Measurements from ENCODE around the gene POLR2I. TPM values are rescaled to one million over a fixed set of nuclear protein-coding genes. Genes with fewer than 3 reads are reported as not detected.

POLR2I gene
- total RNA-seq, 1 experiment from 2014 or later = 165 TPM

- TF ChIP-seq ATF2 (CRISPR knock-in tag; IDR thresholded peaks at IDR 0.05; ENCODE audit: borderline replicate concordance, low read depth) (no peak), ZNF425 (CRISPR knock-in tag; conservative IDR thresholded peaks at IDR 0.05) (no peak), ZSCAN18 (CRISPR knock-in tag; IDR thresholded peaks at IDR 0.05) (no peak)
Measured at GRCh38 chr19:36100476-36100875, 14.2 kb downstream of the POLR2I start (continued).

- peaks cover 34% of the 10 kb centered on the region for H3K36me3 Mint-ChIP-seq
- no peak for ATAC-seq
- no peak for DNase-seq (ENCODE audit: low spot score)
- no peaks in the 10 kb centered on the region for H3K9me3 Mint-ChIP-seq
- no peak overlapping the region for H3K27ac Mint-ChIP-seq
- no peaks in the 10 kb centered on the region for H3K27me3 Mint-ChIP-seq (ENCODE audit: low read depth)
- TF ChIP-seq TP53 (CRISPR knock-in tag; IDR thresholded peaks at IDR 0.05) (no peak), TEAD4 (CRISPR knock-in tag; IDR thresholded peaks at IDR 0.05) (no peak), ERG (CRISPR knock-in tag; IDR thresholded peaks at IDR 0.05) (no peak)
- H3K4me1 Mint-ChIP-seq = no peaks in the 10 kb centered on the region
- CTCF ChIA-PET = interaction anchor here (0.7 kb wide), 1 partner anchor 52 kb away, joined by 3 read pairs; no protein-coding TSS in a partner anchor
- no peak overlapping the region for H3K4me3 Mint-ChIP-seq
- POLR2A ChIA-PET = no interaction called here
Measured at GRCh38 chr19:36099166-36099785, 15.4 kb downstream of the POLR2I start.

- H3K9me3 Mint-ChIP-seq = no peaks in the 10 kb centered on the region
- CTCF ChIA-PET = no interaction called here
- H3K36me3 Mint-ChIP-seq = peaks cover 40% of the 10 kb centered on the region
- no peaks in the 10 kb centered on the region for H3K4me1 Mint-ChIP-seq
- peak overlapping the region; percentile 57; the same call in 1 of the 2 replicates for H3K27ac Mint-ChIP-seq
- TF ChIP-seq FOXJ3 (CRISPR knock-in tag; IDR thresholded peaks at IDR 0.05; ENCODE audit: borderline replicate concordance) = no peak
- TF ChIP-seq ZNF425 (CRISPR knock-in tag; conservative IDR thresholded peaks at IDR 0.05) = no peak
- TF ChIP-seq ATF6 (CRISPR knock-in tag; IDR thresholded peaks at IDR 0.05) = no peak
- TF ChIP-seq SMAD4 (CRISPR knock-in tag; IDR thresholded peaks at IDR 0.05) = no peak
- no peak for TF ChIP-seq HMGXB4 (CRISPR knock-in tag; IDR thresholded peaks at IDR 0.05)
- no peak for ATAC-seq
- no peak for DNase-seq (ENCODE audit: low spot score)
- no peak overlapping the region for H3K4me3 Mint-ChIP-seq
- POLR2A ChIA-PET = no interaction called here
- H3K27me3 Mint-ChIP-seq (ENCODE audit: low read depth) = no peaks in the 10 kb centered on the region
Measured at GRCh38 chr19:36097036-36097435, 17.6 kb downstream of the POLR2I start.

Data from WTC11 (cell line).